B cell (primary cell): ENCODE results near the gene CWC27. TPM values are rescaled to one million over a fixed set of nuclear protein-coding genes. Genes with fewer than 3 reads are reported as not detected.

ENCODE experiments used
- ATAC-seq: fragments of 200-7000 bp; cut with Tn5 transposase; one replicate; pipeline ENCODE4 v1.10.0; 2021; ENCODE audit warnings: low read depth, mild to moderate bottlenecking, moderate number of reproducible peaks, moderate library complexity
- CTCF ChIA-PET: fragments of 350-600 bp; sonication (Branson Sonifier 250); formaldehyde crosslinking; loops from one replicate; lab custom pipeline; 2021; ENCODE audit warnings: antibody characterized with exemption, inconsistent platforms; lab: Charles Lee
- POLR2A ChIA-PET: fragments of 350-600 bp; sonication (Branson Sonifier 250); formaldehyde crosslinking; loops from one replicate; lab custom pipeline; 2021; ENCODE audit warnings: antibody characterized with exemption; lab: Charles Lee
- DNase-seq: peaks from one replicate; pipeline ENCODE4 v3.0.0; 2013
- H2AFZ ChIP-seq: 2 replicates; pipeline ENCODE4 v1.6.1; 2012; ENCODE audit warnings: mild to moderate bottlenecking, low read depth, low read length; ENCODE audit not compliant: insufficient read depth, poor library complexity, severe bottlenecking
- H3K27ac ChIP-seq, 2 donors: 1 replicate in 1 of 2; 2 replicates in 1 of 2; pipeline ENCODE4 v1.5.1; 2012 to 2013; ENCODE audit warnings: low read length in 2 of 2, mild to moderate bottlenecking in 2 of 2, moderate library complexity in 1 of 2
- H3K27me3 ChIP-seq, 4 experiments: fragments of 200-600 bp in 1 of 4; sonication (generic) in 1 of 4; replicated peaks in 1 of 4; 1 replicate in 2 of 4; 2 replicates in 2 of 4; pipeline versions ENCODE4 v1.6.1 to v1.7.0; 2013 to 2016; ENCODE audit warnings: low read length in 3 of 4, mild to moderate bottlenecking in 2 of 4, mixed read lengths in 1 of 4, moderate library complexity in 1 of 4; ENCODE audit not compliant: insufficient read depth in 4 of 4, control insufficient read depth in 3 of 4; ENCODE audit errors: control extremely low read depth in 1 of 4
- H3K36me3 ChIP-seq, 2 experiments: replicated peaks in 1 of 2; 1 replicate in 1 of 2; 2 replicates in 1 of 2; pipeline versions ENCODE4 v1.6.1 to v1.7.1; 2013; ENCODE audit warnings: low read length in 1 of 2; ENCODE audit not compliant: insufficient read depth in 2 of 2, control insufficient read depth in 1 of 2; ENCODE audit errors: control extremely low read depth in 1 of 2, extremely low read depth in 1 of 2
- H3K4me1 ChIP-seq, 2 donors: fragments of 200-600 bp in 1 of 2; sonication (generic) in 1 of 2; 1 replicate in 1 of 2; 2 replicates in 1 of 2; pipeline versions ENCODE4 v1.5.1 to v1.6.1; 2013 to 2017; ENCODE audit warnings: low read length in 2 of 2; ENCODE audit not compliant: control insufficient read depth in 2 of 2, insufficient read depth in 2 of 2
- H3K4me2 ChIP-seq: replicated peaks from 2 replicates; pipeline ENCODE3; 2012; ENCODE audit warnings: mild to moderate bottlenecking, low read depth, low read length; ENCODE audit not compliant: poor library complexity, severe bottlenecking
- H3K4me3 ChIP-seq, 5 experiments: fragments of 200-600 bp in 1 of 5; sonication (generic) in 1 of 5; 1 replicate in 3 of 5; 2 replicates in 2 of 5; pipeline versions ENCODE4 v1.5.1 to v1.7.0; 2011 to 2016; ENCODE audit warnings: low read length in 4 of 5, mild to moderate bottlenecking in 4 of 5, low read depth in 2 of 5, control low read depth in 1 of 5, moderate library complexity in 1 of 5; ENCODE audit not compliant: insufficient read depth in 1 of 5; ENCODE audit errors: control extremely low read depth in 1 of 5, extremely low read depth in 1 of 5
- H3K79me2 ChIP-seq: fragments of 200-600 bp; sonication (generic); one replicate; pipeline ENCODE4 v1.6.0; 2016; ENCODE audit warnings: low read length; ENCODE audit not compliant: control insufficient read depth, insufficient read depth
- H3K9ac ChIP-seq: fragments of 200-600 bp; sonication (generic); 2 replicates; pipeline ENCODE4 v1.6.1; 2017; ENCODE audit warnings: mild to moderate bottlenecking, low read length, moderate library complexity
- H3K9me3 ChIP-seq, 3 donors: one replicate each; pipeline versions ENCODE4 v1.6.1 to v1.7.1; 2013; ENCODE audit warnings: low read length in 2 of 3; ENCODE audit not compliant: control insufficient read depth in 2 of 3, insufficient read depth in 1 of 3; ENCODE audit errors: control extremely low read depth in 1 of 3
- H4K20me1 ChIP-seq: 2 replicates; pipeline ENCODE4 v1.6.0; 2012; ENCODE audit warnings: mild to moderate bottlenecking, low read length; ENCODE audit not compliant: insufficient read depth, control insufficient read depth, poor library complexity, severe bottlenecking
- H3K27ac Mint-ChIP-seq: one replicate; pipeline ENCODE4 v1.8.0; 2021; ENCODE audit warnings: mixed read lengths
- H3K27me3 Mint-ChIP-seq: one replicate; pipeline ENCODE4 v1.8.0; 2021; ENCODE audit warnings: mixed read lengths
- H3K4me1 Mint-ChIP-seq: one replicate; pipeline ENCODE4 v1.8.0; 2021; ENCODE audit warnings: mixed read lengths
- H3K4me3 Mint-ChIP-seq: one replicate; pipeline ENCODE4 v1.8.0; 2021; ENCODE audit warnings: mixed read lengths
- H3K9me3 Mint-ChIP-seq: one replicate; pipeline ENCODE4 v1.8.0; 2022; ENCODE audit warnings: mixed read lengths; ENCODE audit not compliant: insufficient read depth
- CTCF ChIP-seq: fragments of 200-600 bp; IDR thresholded peaks from one replicate; pipeline ENCODE4 v1.8.0; 2022; ENCODE audit warnings: antibody characterized with exemption, mild to moderate bottlenecking
- EZH2 ChIP-seq: IDR thresholded peaks from 2 replicates; pipeline ENCODE4 v1.6.1; 2012; ENCODE audit warnings: borderline replicate concordance, low read depth, mild to moderate bottlenecking, moderate library complexity, low read length; ENCODE audit not compliant: insufficient read depth, poor library complexity, severe bottlenecking
- WGBS: methylation state at CpG from one replicate; pipeline ENCODE4 v1.1.5; 2013; ENCODE audit warnings: missing lambda C conversion rate; ENCODE audit not compliant: insufficient coverage; 5-methylcytosine and 5-hydroxymethylcytosine counted together
- intact Hi-C: fragments of 100-400 bp; cut with micrococcal nuclease; formaldehyde crosslinking; loops from one replicate; pipeline ENCODE4 v1.10.0; 2022
- polyA plus RNA-seq: library from polyadenylated mRNA; depleted of rRNA; stranded (reverse); fragments of >200 nt; gene quantifications from 2 replicates; pipeline ENCODE4 v1.2.3, GENCODE V29; 2012
- total RNA-seq, 2 donors: library from RNA; stranded (reverse); fragments of 120-200 nt in 1 of 2; gene quantifications; 1 replicate in 1 of 2; 2 replicates in 1 of 2; pipeline versions ENCODE4 v1.2.3 to v1.2.4, GENCODE V29; 2013 to 2022

The CWC27 gene
- total and polyA plus RNA-seq, 2 donors (not counting 1 experiment from before 2014, with no cell fraction given), result 6.6 to 30.5 TPM

- Histone ChIP-seq H3K4me3 (no peak overlapping the region), H3K9ac (no peak overlapping the region), H3K79me2 (no peaks in the 10 kb centered on the region), H3K36me3 (no peaks in the 10 kb centered on the region), H3K4me2 (no peak overlapping the region), H3K9me3 (no peaks in the 10 kb centered on the region), H2AFZ (no peak overlapping the region), H3K27ac (no peak overlapping the region), H4K20me1 (no peaks in the 10 kb centered on the region), H3K4me1 (no peaks in the 10 kb centered on the region), H3K27me3 (no peaks in the 10 kb centered on the region)
- Mint-ChIP-seq H3K27ac (no peak overlapping the region), H3K27me3 (no peaks in the 10 kb centered on the region), H3K4me3 (no peak overlapping the region), H3K4me1 (no peaks in the 10 kb centered on the region), H3K9me3 (no peaks in the 10 kb centered on the region)
- ATAC-seq, result no peak
- WGBS, result 100% methylated on average over 1 of the region's 2 CpGs
- ChIA-PET POLR2A (no interaction called here), CTCF (no interaction called here)
- DNase-seq, result no peak
- TF ChIP-seq EZH2, result no peak
- no peak for TF ChIP-seq CTCF
- intact Hi-C loops, result no loop called here
Observed at GRCh38 chr5:64887910-64888309, 119.2 kb downstream of the CWC27 start.

- Histone ChIP-seq H2AFZ (no peak overlapping the region), H3K4me3 (no peak overlapping the region), H3K4me1 (no peaks in the 10 kb centered on the region), H3K27ac (no peak overlapping the region), H4K20me1 (no peaks in the 10 kb centered on the region), H3K79me2 (no peaks in the 10 kb centered on the region), H3K9ac (no peak overlapping the region), H3K9me3 (peaks cover 0 to 5% (median 4%) of the 10 kb centered on the region in 3 donors), H3K4me2 (no peak overlapping the region), H3K36me3 (peaks cover 0 to 6% of the 10 kb centered on the region in 2 experiments), H3K27me3 (no peaks in the 10 kb centered on the region)
- ChIA-PET POLR2A (no interaction called here), CTCF (no interaction called here)
- DNase-seq (no peak), ATAC-seq (no peak)
- Mint-ChIP-seq H3K27me3 (no peaks in the 10 kb centered on the region), H3K27ac (no peak overlapping the region), H3K4me3 (no peak overlapping the region), H3K9me3 (no peaks in the 10 kb centered on the region), H3K4me1 (no peaks in the 10 kb centered on the region)
- no peak for TF ChIP-seq CTCF
- no peak for TF ChIP-seq EZH2
- intact Hi-C loops, result no loop called here
- WGBS, result no CpG with 5 or more reads among the region's 2 CpGs
Observed at GRCh38 chr5:64895748-64896147, 127.0 kb downstream of the CWC27 start.
